Activated naive CD4-positive, alpha-beta T cell treated with anti-CD3 and anti-CD28 coated beads, Interleukin-2, amount 50 U/mL, for 72 hours (primary cell): ENCODE data around the gene DDX50. TPM values are rescaled to one million over a fixed set of nuclear protein-coding genes. Genes with fewer than 3 reads are reported as not detected.
"Not testable (repeated sequence)": the region's sequence is repeated elsewhere in the genome, so short reads cannot be mapped to it uniquely, and the experiment has no call there.

Experiments used
- ATAC-seq, 2 donors: fragments of 150-1000 bp; cut with Tn5 transposase; 2 replicates each; pipeline ENCODE4 v1.10.0; 2021; ENCODE audit warnings: mild to moderate bottlenecking in 2 of 2, moderate library complexity in 2 of 2
- DNase-seq, 2 donors: peaks; one replicate each; pipeline ENCODE4 v3.0.0; 2021 to 2022; ENCODE audit warnings: low spot score in 2 of 2
- H3K27ac Mint-ChIP-seq, 2 donors: one replicate each; pipeline ENCODE4 v1.8.0; 2022; ENCODE audit warnings: mild to moderate bottlenecking in 2 of 2, mixed read lengths in 2 of 2
- H3K36me3 Mint-ChIP-seq, 2 donors: one replicate each; pipeline ENCODE4 v1.8.0; 2022; ENCODE audit warnings: mixed read lengths in 2 of 2
- H3K9me3 Mint-ChIP-seq, 2 donors: one replicate each; pipeline ENCODE4 v1.8.0; 2022; ENCODE audit warnings: mixed read lengths in 2 of 2
- total RNA-seq, 2 donors: library from RNA; stranded (reverse); gene quantifications; one replicate each; pipeline ENCODE4 v1.2.3, GENCODE V29; 2022

The DDX50 gene
- total RNA-seq, 2 donors from 2014 or later, result 57.9 to 80.2 TPM

GRCh38 chr10:68955355-68955831 lies 54.3 kb downstream of the DDX50 start:
- DNase-seq (no peak), ATAC-seq (peak; percentile 11 to 37)
- no peaks in the 10 kb centered on the region for H3K9me3 Mint-ChIP-seq
- H3K27ac Mint-ChIP-seq, result peak overlapping the region; percentile 98 to 100
- H3K36me3 Mint-ChIP-seq, result peaks cover 30 to 41% of the 10 kb centered on the region in 2 donors

- Mint-ChIP-seq H3K36me3 (peaks cover 30 to 41% of the 10 kb centered on the region in 2 donors), H3K9me3 (no peaks in the 10 kb centered on the region), H3K27ac (peak within 1 kb of the TSS; percentile 98 to 100)
- ATAC-seq (peak; percentile 90 to 93), DNase-seq (peak; percentile 84 to 89)
Observed at GRCh38 chr10:68955832-68956532, 54.9 kb downstream of the DDX50 start, which contains the start of gene DDX21. DDX21 (plus strand) TSS chr10:68956170; CDS start chr10:68956226, 56 bp downstream.

DNA sequence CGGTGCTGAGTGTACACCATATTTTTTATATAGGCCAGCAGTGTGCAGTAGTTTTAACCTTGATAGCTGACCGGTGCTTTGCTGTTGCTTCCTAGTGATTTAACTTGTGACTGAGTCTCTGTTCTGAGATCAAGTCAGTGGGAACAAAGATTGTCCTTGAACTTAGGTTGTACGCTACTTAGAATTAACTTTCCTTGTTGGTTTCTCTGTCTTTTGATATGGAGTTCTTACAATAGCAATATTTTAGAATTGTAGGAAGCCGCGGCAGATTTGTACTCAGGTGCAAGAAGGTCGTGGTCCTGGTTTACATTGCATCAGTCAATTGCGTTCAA lies 56.1 kb downstream of the DDX50 start:
- H3K9me3 Mint-ChIP-seq, result no peaks in the 10 kb centered on the region
- DNase-seq, result no peak
- peaks cover 34 to 49% of the 10 kb centered on the region in 2 donors for H3K36me3 Mint-ChIP-seq
- H3K27ac Mint-ChIP-seq, result peak overlapping the region; percentile 98 to 100
- no peak for ATAC-seq

DNA sequence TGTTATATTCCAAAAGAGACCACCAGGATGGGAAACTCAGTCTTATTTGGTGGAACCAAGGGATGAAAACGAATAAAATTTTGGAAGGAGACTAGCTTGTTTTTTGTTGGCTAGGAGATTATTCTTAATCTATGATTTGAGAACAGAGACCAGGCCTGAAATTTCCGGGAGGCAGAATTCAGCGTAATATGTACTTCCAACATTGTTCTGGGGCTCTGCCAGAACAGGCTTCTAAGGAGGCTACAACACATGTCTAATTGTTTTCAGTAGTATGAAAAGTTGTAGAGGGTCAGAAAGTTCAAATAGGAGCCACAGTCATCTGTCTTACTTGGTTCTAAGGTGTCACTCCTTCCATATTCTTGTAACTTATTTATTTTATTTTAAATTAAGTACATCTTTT lies 56.5 kb downstream of the DDX50 start:
- Mint-ChIP-seq H3K9me3 (no peaks in the 10 kb centered on the region), H3K36me3 (peaks cover 36 to 53% of the 10 kb centered on the region in 2 donors), H3K27ac (peak overlapping the region; percentile 98 to 100)
- DNase-seq (no peak), ATAC-seq (no peak)

DNA sequence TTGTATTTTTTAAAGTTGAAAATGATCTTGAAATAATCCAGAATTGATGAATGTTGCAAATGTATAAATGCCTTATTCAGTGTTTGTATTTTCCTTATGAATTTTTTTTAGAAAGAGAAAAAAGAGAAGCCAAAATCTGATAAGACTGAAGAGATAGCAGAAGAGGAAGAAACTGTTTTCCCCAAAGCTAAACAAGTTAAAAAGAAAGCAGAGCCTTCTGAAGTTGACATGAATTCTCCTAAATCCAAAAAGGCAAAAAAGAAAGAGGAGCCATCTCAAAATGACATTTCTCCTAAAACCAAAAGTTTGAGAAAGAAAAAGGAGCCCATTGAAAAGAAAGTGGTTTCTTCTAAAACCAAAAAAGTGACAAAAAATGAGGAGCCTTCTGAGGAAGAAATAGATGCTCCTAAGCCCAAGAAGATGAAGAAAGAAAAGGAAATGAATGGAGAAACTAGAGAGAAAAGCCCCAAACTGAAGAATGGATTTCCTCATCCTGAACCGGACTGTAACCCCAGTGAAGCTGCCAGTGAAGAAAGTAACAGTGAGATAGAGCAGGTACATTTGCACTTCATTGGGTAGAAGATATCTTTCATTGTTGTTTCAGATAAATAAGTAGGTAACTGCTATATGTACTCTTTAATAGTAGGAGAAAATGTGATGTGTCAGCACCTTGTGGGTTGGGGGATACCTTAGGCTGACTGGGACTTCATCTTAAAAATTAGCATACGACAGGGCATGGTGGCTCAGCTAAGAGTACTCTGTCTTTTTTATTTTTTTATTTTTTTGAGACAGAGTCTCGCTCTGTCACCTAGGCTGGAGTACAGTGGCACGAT lies 58.8 kb downstream of the DDX50 start:
- peaks cover 36 to 54% of the 10 kb centered on the region in 2 donors for H3K36me3 Mint-ChIP-seq
- ATAC-seq (no peak), DNase-seq (no peak)
- no peaks in the 10 kb centered on the region for H3K9me3 Mint-ChIP-seq
- peak overlapping the region; percentile 22 to 90 for H3K27ac Mint-ChIP-seq

DNA sequence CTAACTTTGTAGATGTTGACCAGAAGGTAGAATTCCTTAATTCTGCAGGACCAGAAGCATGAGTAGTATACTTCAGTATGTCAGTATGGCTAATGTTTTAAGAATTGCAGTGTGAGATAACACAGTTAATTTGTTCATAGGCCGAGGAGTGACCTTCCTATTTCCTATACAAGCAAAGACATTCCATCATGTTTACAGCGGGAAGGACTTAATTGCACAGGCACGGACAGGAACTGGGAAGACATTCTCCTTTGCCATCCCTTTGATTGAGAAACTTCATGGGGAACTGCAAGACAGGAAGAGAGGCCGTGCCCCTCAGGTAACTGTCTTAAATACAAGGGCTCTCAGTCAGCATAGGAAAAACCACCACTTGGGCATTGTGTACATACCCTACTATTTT lies 62.0 kb downstream of the DDX50 start:
- Mint-ChIP-seq H3K27ac (peak overlapping the region in 1 of 2 donors; percentile 77), H3K9me3 (no peaks in the 10 kb centered on the region), H3K36me3 (peaks cover 15 to 50% of the 10 kb centered on the region in 2 donors)
- ATAC-seq (no peak), DNase-seq (no peak)

DNA sequence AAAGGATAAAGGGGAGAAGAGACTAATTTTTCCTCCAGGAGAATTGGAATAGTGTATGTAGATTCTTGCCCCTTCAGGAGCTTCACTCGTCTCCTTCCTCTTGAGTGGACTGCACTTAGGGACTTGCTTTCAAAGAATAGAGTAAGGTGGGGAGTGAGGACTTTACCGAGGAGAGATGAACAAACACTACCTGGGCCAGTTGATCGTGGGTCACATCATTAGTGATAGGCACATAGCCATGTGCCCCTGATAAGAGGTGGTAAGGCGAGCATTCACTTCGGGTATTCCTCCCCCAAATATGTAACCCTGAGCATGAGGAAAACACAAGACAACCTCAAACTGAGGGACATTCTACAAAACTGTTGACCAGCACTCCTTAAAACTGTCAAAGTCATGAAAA lies 72.9 kb downstream of the DDX50 start:
- peaks cover 25 to 43% of the 10 kb centered on the region in 2 donors for H3K36me3 Mint-ChIP-seq
- DNase-seq (no peak), ATAC-seq (no peak)
- H3K9me3 Mint-ChIP-seq, result no peaks in the 10 kb centered on the region
- H3K27ac Mint-ChIP-seq, result no peak overlapping the region

DNA sequence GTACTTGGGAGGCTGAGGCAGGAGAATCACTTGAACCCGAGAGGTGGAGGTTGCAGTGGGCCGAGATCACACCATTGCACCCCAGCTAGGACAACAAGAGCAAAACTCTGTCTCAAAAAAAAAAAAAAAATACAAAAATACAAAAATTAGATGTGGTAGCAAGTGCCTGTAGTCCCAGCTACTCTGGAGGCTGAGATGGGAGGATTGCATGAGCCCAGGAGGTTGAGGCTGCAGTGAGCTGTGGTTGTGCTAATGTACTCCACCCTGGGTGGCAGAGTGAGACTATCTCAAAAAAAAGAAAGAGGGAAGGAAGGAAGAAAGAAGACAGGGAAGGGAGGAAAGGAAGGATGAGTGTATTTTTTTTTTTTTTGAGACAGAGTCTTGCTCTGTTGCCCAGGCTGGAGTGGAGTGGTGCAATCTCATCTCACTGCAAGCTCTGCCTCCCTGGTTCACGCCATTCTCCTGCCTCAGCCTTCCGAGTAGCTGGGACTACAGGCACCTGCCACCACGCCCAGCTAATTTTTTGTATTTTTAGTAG lies 74.9 kb downstream of the DDX50 start:
- peak overlapping the region in 1 of 2 donors; percentile 95 for H3K27ac Mint-ChIP-seq
- H3K36me3 Mint-ChIP-seq, result peaks cover 28 to 29% of the 10 kb centered on the region in 2 donors
- ATAC-seq, H3K9me3 Mint-ChIP-seq, DNase-seq: not testable (repeated sequence)

DNA sequence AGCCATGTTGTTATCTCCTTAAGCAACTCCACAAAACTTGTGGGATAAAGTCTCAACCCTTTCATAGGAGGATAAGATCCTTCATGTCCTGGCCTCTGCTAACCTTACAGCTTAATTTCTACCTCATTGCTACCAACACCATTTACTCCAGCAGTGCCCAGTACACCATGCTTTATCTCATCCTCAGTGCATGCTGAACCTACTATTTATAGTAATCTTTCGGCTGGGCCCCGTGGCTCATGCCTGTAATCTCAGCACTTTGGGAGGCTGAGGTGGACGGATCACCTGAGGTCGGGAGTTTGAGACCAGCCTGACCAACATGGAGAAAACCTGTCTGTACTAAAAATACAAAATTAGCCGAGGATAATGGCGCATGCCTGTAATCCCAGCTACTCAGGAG lies 78.6 kb downstream of the DDX50 start:
- peaks cover 13 to 15% of the 10 kb centered on the region in 2 donors for H3K36me3 Mint-ChIP-seq
- not testable (repeated sequence) for ATAC-seq, H3K27ac Mint-ChIP-seq, DNase-seq, H3K9me3 Mint-ChIP-seq

DNA sequence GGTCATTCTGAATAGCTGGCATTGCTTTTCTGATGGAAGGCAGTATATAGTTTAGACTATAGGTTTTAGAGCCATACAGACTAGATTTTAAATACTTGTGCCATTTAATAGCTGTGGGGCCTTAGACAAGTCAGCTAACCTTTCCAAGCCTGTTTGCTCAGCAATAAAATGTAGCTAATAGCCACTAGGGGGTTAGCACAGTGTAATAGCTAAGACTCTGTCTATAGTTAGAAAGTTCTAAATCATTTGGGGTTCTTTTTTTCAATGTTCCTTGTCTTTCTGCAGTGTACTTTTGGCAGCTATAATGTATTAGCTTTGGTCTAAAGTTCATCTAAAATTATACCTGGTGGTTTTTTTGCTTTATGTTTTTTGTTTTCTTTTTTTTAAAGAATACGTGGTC lies 80.0 kb downstream of the DDX50 start:
- Mint-ChIP-seq H3K27ac (no peak overlapping the region), H3K9me3 (no peaks in the 10 kb centered on the region), H3K36me3 (peaks cover 9% of the 10 kb centered on the region in 2 donors)
- no peak for DNase-seq
- no peak for ATAC-seq

GRCh38 chr10:68982389-68982788 lies 81.3 kb downstream of the DDX50 start:
- no peaks in the 10 kb centered on the region for H3K9me3 Mint-ChIP-seq
- no peak for DNase-seq
- no peak overlapping the region for H3K27ac Mint-ChIP-seq
- peaks cover 6 to 9% of the 10 kb centered on the region in 2 donors for H3K36me3 Mint-ChIP-seq
- ATAC-seq, result no peak

- Mint-ChIP-seq H3K36me3 (peaks cover 7 to 19% of the 10 kb centered on the region in 2 donors), H3K27ac (peak overlapping the region in 1 of 2 donors; percentile 96), H3K9me3 (no peaks in the 10 kb centered on the region)
- ATAC-seq (no peak), DNase-seq (no peak)
Observed at GRCh38 chr10:68987611-68988010, 86.5 kb downstream of the DDX50 start.

DNA sequence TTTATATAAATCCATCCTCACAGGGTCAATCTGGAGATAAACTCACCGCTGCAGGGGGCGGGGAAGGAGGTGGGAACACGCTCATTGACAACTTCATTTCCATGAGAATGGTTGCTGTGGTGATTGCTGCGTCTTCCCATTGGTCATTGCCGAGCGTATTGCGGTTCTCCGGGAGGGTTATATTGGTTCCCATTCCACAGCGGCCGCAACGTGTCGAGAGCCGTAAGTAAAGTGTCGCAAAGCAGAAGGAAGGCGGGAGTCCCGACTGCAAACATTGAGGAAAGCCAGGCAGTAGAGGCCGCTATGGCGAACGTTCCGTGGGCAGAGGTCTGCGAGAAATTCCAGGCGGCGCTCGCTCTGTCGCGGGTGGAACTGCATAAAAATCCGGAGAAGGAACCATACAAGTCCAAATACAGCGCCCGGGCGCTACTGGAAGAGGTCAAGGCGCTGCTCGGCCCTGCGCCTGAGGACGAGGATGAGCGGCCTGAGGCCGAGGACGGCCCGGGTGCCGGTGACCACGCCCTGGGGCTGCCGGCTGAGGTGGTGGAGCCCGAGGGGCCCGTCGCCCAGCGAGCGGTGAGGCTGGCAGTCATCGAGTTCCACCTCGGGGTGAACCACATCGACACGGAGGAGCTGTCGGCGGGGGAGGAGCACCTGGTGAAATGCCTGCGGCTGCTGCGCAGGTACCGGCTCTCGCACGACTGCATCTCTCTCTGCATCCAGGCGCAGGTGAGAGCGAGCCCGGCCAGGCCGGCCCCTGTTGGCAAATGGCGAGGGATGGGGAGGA lies 87.6 kb downstream of the DDX50 start, which contains the start of gene KIFBP:
Gene KIFBP, plus strand, starts transcription at position 274 of the 787 bp plus-strand sequence. Its CDS starts 30 bp downstream, at position 304.
- peak; percentile 79 to 81 for DNase-seq
- ATAC-seq, result peak; percentile 84 to 87
- H3K9me3 Mint-ChIP-seq, result no peaks in the 10 kb centered on the region
- H3K27ac Mint-ChIP-seq, result peak within 1 kb of the TSS; percentile 87 to 96
- peaks cover 6 to 19% of the 10 kb centered on the region in 2 donors for H3K36me3 Mint-ChIP-seq

DNA sequence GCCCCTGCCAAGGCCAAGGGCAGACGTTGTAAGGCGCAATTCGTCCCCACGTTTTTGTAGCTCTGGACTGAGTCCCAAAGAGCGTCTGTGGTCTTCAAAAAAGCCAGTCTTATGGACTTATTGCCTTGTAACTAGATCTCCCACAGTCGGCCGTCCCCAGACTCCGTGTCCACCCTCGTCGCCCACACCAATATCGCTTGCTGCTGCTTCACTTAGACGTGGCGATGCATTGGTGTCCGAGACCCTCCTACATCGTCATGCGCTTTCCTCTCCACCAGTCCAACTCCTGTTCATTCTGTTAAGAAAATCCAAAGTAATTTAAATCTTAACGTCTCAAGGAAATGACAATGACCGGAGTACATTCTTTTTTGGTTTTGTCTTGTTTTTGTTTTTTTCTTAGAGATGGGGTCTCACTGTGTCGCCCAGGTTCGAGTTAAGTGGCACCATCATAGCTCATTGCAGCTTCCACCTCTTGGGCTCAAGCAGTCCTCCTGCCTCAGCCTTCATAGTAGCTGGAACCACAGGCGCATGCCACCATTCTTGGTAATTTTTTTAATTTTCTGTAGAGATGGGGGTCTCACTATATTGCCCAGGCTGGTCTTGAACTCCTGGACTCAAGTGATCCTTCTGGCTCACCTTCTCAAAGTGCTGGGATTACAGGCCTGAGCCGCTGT lies 88.3 kb downstream of the DDX50 start:
- Mint-ChIP-seq H3K27ac (peak overlapping the region; percentile 70 to 87), H3K9me3 (no peaks in the 10 kb centered on the region), H3K36me3 (peaks cover 6 to 19% of the 10 kb centered on the region in 2 donors)
- ATAC-seq, result no peak
- no peak for DNase-seq

GRCh38 chr10:68992636-68993440 lies 91.7 kb downstream of the DDX50 start:
- DNase-seq, result no peak
- Mint-ChIP-seq H3K9me3 (no peaks in the 10 kb centered on the region), H3K27ac (peak overlapping the region in 1 of 2 donors; percentile 13), H3K36me3 (peaks cover 11 to 23% of the 10 kb centered on the region in 2 donors)
- ATAC-seq, result no peak
